Measurements from ENCODE around the gene ZNF670. TPM values are rescaled to one million over a fixed set of nuclear protein-coding genes. Genes with fewer than 3 reads are reported as not detected.

ZNF670 gene
- total RNA-seq: 6.4 and 7.0 TPM in 2 replicates

DNA sequence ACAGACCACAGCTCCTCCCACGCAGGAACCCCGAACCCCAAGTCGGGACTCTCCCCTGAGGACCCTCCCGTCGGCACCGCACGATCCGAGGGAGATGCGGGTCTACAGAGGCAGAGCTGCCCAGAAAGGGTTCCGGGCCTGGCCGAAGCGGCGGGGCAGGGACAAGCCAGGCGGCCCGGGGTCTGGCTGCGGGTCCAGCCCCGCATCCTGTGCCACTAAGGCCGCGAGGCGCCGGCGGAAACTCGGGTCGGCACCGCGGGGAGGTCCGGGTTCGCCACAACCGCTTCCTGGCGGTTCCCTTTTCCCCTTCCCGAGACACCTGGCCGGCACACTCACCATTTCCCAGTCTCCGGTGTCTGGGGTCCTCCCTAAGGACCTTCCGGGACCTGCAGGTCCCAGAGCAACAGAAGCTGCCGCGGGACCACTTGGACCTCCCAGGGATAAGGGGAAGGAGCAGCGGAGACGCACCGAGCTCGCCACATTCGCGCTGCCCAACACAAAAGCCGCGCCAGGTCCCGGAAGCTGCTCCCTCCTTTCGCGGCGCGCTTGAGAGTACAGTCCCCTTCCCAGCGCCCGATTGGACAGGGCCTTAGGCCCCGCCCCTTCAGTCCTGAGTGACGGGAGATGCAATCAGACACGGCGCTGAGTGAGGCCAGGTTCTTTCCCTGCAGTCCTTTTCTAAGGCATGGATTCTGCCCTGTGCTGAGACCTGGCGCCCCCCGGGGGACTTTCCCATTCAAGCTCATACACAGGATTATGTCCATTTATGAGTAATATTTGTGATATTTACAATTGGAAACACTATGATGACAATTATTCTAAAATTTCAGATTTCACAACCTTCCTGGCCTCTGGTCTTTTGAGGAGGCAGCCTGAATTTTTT, at the start of gene ZNF670:
TSS of gene ZNF670 (minus strand) at position 554 of the 883 bp plus-strand sequence. CDS start at position 339, 215 bp downstream.

DNA sequence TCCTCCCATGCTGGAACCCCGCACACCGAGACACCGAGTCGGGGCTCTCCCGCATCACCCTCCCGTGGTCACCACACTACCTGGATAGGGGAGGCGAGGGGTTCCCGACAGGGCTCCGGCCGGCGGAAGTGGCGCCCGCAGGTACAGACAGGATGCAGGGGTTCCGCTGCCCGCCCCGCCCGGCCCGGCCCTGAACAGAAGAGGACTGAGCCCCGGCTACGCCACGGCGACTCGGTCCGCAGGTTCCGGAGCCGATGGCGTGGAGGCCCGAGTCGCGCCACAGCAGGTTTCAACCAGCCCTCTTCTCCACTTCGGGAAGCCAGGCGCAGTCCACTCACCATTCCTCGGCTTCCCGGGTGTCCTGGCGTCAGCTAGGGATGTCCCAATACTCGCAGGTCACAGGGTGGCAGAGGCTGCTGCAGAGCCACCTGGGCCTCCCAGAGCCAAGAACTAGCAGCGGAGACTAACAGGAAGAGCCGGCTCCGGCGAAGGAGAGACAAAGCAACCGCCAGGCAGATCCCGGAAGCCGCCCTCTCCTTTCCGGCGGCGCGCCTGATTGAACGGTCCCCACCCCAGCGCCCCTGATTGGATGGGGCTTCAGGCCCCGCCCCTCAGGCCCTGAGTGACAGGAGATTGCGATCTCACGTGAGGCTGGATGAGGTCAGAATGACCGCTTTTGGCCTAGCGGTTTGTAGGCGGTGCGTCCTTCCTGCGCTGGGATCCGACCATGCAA, 25.4 kb upstream of the ZNF670 start, which contains the start of gene ZNF669:
TSS of gene ZNF669 (minus strand) at position 498 of the 733 bp plus-strand sequence. CDS start at position 341, 157 bp downstream.

Other genes with a start within 250 kb of the ZNF670 start
- 63.0 and 69.0 TPM in 2 replicates for gene AHCTF1, start 146.9 kb downstream of the ZNF670 start, total RNA-seq
- gene ZNF695, start 70.8 kb downstream of the ZNF670 start, total RNA-seq: 3.2 and 4.5 TPM in 2 replicates
- 8.3 and 12.9 TPM in 2 replicates for gene ZNF669, start 25.5 kb upstream of the ZNF670 start, total RNA-seq
- gene ZNF124, start 93.2 kb upstream of the ZNF670 start, total RNA-seq: 55.5 and 58.9 TPM in 2 replicates
- not detected in 2 replicates for gene VN1R5, start 177.3 kb upstream of the ZNF670 start, total RNA-seq